Nephron (organoid): ENCODE results near the gene MTIF2.
"Not testable (repeated sequence)": the region's sequence is repeated elsewhere in the genome, so short reads cannot be mapped to it uniquely, and the experiment has no call there.

ENCODE experiments used
- H3K27ac Mint-ChIP-seq, 3 experiments: 2 replicates each; pipeline ENCODE4 v1.8.0; 2020; ENCODE audit warnings: mixed read lengths in 3 of 3, mild to moderate bottlenecking in 2 of 3, moderate library complexity in 1 of 3
- H3K27me3 Mint-ChIP-seq: 2 replicates; pipeline ENCODE4 v1.8.0; 2021; ENCODE audit warnings: low read depth, mild to moderate bottlenecking, moderate library complexity, mixed read lengths
- H3K36me3 Mint-ChIP-seq: 2 replicates; pipeline ENCODE4 v1.8.0; 2020; ENCODE audit warnings: low read depth, mixed read lengths
- H3K4me1 Mint-ChIP-seq: 2 replicates; pipeline ENCODE4 v1.8.0; 2020; ENCODE audit warnings: mixed read lengths
- H3K4me3 Mint-ChIP-seq, 3 experiments: 2 replicates each; pipeline ENCODE4 v1.8.0; 2020; ENCODE audit warnings: mild to moderate bottlenecking in 3 of 3, mixed read lengths in 3 of 3, moderate library complexity in 2 of 3
- H3K9me3 Mint-ChIP-seq: 2 replicates; pipeline ENCODE4 v1.8.0; 2020; ENCODE audit warnings: mixed read lengths
- TF ChIP-seq, protein P1 (sequence below), 3 experiments: fragments of 200-600 bp; sonication (generic); IDR thresholded peaks; one replicate each; pipeline ENCODE4 v1.5.0; 2021; ENCODE audit warnings: antibody characterized with exemption in 3 of 3; ENCODE audit not compliant: unreplicated experiment in 3 of 3

MTIF2 gene

DNA sequence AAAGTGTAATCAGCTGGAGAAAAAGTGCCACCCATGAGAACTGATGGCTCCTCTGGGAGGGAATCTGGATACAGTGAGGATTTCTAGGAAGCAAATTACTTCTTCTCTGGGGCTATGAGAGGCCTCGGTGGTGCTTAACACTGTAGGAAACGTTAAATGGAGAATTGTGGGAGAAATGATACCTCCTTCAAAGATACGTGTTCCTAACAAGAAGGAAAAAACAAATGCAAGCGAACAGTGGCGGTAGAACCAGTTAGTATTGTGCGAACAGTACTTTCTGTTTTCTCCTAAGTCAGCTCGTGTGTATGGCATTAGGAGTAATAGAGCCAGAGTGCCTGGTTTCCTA lies 587 bp upstream of the MTIF2 start:
- Mint-ChIP-seq H3K4me1 (peaks cover 5% of the 10 kb centered on the region), H3K9me3 (no peaks in the 10 kb centered on the region), H3K27ac (peak overlapping the region; percentile 90 to 98 (median 97)), H3K36me3 (peaks cover 1% of the 10 kb centered on the region), H3K4me3 (peak overlapping the region; percentile 92 to 97 (median 97)), H3K27me3 (no peaks in the 10 kb centered on the region)
- TF ChIP-seq, protein P1, sequence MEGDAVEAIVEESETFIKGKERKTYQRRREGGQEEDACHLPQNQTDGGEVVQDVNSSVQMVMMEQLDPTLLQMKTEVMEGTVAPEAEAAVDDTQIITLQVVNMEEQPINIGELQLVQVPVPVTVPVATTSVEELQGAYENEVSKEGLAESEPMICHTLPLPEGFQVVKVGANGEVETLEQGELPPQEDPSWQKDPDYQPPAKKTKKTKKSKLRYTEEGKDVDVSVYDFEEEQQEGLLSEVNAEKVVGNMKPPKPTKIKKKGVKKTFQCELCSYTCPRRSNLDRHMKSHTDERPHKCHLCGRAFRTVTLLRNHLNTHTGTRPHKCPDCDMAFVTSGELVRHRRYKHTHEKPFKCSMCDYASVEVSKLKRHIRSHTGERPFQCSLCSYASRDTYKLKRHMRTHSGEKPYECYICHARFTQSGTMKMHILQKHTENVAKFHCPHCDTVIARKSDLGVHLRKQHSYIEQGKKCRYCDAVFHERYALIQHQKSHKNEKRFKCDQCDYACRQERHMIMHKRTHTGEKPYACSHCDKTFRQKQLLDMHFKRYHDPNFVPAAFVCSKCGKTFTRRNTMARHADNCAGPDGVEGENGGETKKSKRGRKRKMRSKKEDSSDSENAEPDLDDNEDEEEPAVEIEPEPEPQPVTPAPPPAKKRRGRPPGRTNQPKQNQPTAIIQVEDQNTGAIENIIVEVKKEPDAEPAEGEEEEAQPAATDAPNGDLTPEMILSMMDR (IDR thresholded peaks at IDR 0.05; ENCODE audit: unreplicated experiment in 3 of 3): no peak

DNA sequence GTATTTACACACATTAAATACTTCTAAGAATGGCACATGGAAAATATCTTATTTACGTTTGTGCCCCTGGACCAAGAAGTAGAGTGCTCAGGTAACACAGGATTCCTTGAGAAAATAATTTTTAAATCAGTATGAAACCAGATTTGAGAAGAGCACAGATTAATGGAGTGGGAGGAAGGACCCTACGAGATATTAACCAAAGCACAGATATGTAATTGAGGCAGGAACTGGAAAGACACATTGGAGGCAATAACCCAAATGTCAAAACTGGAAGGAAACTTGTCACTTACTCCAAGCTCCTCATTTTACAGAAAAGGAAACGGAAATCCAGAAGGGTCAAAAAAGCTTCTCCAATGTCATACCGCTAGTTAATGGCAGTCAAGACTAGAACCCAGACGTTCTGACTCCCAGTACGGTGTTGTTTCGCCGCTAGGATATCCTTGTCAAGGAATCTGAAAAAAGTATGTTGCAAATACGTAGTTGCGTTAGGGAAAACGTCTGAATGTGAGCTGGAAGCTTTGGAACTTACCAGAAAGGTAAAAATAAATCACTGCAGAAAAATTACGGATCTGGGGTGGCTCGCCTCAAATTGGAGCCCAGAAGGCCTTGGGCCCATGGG lies 634 bp downstream of the MTIF2 start:
- Mint-ChIP-seq H3K9me3 (no peaks in the 10 kb centered on the region), H3K27me3 (no peaks in the 10 kb centered on the region), H3K4me1 (peaks cover 5% of the 10 kb centered on the region), H3K4me3 (peak overlapping the region; percentile 92 to 97 (median 97)), H3K27ac (peak overlapping the region; percentile 90 to 98 (median 97)), H3K36me3 (peaks cover 10% of the 10 kb centered on the region)
- TF ChIP-seq, protein P1 (IDR thresholded peaks at IDR 0.05; ENCODE audit: unreplicated experiment in 3 of 3): no peak

DNA sequence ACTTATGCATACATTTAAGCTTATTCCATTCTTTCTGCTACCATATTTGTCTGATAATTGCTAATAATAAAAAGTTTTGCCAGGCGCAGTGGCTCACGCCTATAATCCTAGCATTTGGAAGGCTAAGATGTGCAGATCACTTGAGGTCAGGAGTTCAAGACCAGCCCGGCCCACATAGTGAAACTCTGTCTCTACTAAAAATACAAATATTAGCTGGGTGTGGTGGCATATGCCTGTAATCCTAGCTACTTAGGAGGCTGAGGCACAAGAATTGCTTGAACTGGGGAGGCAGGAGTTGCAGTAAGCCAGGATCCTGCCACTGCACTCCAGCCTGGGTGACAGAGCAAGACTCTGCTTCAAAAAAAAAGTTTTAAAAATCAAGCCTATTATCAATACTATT lies 9.4 kb downstream of the MTIF2 start:
- not testable (repeated sequence) for H3K4me3 Mint-ChIP-seq, H3K27ac Mint-ChIP-seq, H3K27me3 Mint-ChIP-seq, H3K9me3 Mint-ChIP-seq, H3K4me1 Mint-ChIP-seq
- peaks cover 15% of the 10 kb centered on the region for H3K36me3 Mint-ChIP-seq

DNA sequence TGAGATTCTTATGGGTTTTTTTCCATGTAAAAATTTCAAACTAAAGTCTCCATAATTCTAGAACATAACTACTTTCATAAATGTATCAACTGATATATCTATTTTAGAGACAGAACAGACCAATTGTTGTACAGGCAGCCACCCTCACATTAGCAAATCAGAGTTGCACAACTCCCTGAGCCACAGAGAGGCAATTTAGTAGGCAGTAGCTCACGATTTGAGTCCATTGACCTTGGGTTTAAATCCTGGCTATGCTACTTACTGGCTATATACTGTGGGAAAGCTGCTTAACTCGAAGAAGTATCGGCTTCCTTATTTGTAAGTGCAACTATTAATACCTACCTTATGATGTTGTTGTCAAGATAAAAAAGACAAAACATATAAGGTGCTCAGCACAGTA lies 16.2 kb downstream of the MTIF2 start:
- TF ChIP-seq, protein P1 (IDR thresholded peaks at IDR 0.05; ENCODE audit: unreplicated experiment in 3 of 3): no peak
- Mint-ChIP-seq H3K36me3 (peaks cover 36% of the 10 kb centered on the region), H3K4me1 (no peaks in the 10 kb centered on the region), H3K27ac (no peak overlapping the region), H3K4me3 (no peak overlapping the region), H3K9me3 (no peaks in the 10 kb centered on the region), H3K27me3 (no peaks in the 10 kb centered on the region)

DNA sequence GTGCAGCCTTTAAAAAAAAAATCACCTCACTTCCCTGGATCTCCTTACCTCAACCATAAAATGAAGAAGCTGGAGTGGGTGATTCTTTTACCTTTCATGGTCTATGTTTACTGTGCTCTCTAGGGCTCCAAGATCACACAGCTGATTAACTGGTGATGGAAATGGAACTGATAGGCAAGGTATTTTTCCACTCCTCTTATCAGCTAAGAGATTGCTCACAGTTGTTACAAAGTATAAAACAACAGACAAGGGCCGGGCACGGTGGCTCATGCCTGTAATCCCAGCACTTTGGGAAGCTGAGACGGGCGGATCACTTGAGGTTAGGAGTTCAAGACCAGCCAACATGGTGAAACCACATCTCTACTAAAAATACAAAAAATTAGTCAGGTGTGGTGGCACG lies 22.0 kb downstream of the MTIF2 start:
- Mint-ChIP-seq H3K36me3 (peaks cover 34% of the 10 kb centered on the region), H3K4me1 (no peaks in the 10 kb centered on the region), H3K9me3 (no peaks in the 10 kb centered on the region), H3K27ac (no peak overlapping the region), H3K4me3 (no peak overlapping the region), H3K27me3 (no peaks in the 10 kb centered on the region)
- TF ChIP-seq, protein P1 (IDR thresholded peaks at IDR 0.05; ENCODE audit: unreplicated experiment in 3 of 3): no peak

DNA sequence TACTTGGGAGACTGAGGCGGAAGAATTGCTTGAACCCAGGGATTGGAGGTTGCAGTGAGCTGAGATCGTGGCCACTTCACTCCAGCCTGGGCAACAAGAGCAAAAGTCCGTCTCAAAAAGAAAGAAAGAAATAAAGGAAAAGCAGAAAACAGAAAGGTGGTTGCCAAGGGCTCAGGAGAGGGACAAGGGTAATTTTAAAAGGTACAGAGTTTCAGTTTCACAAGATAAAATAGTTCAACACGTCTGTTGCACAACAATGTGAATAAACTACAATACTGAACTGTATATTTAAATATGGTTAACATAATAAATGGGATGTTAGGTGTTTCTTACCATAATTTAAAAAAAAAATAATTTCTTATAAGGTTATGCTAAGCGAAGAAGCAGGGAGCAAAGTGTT lies 23.6 kb downstream of the MTIF2 start:
- peaks cover 25% of the 10 kb centered on the region for H3K36me3 Mint-ChIP-seq
- no peaks in the 10 kb centered on the region for H3K9me3 Mint-ChIP-seq
- no peak overlapping the region for H3K4me3 Mint-ChIP-seq
- H3K4me1 Mint-ChIP-seq: no peaks in the 10 kb centered on the region
- no peaks in the 10 kb centered on the region for H3K27me3 Mint-ChIP-seq
- H3K27ac Mint-ChIP-seq: no peak overlapping the region
- TF ChIP-seq, protein P1 (IDR thresholded peaks at IDR 0.05; ENCODE audit: unreplicated experiment in 3 of 3): no peak
